ENCODE measurements around the gene CATSPERB.
"Not testable (repeated sequence)": the region's sequence is repeated elsewhere in the genome, so short reads cannot be mapped to it uniquely, and the experiment has no call there.

Gene CATSPERB

DNA sequence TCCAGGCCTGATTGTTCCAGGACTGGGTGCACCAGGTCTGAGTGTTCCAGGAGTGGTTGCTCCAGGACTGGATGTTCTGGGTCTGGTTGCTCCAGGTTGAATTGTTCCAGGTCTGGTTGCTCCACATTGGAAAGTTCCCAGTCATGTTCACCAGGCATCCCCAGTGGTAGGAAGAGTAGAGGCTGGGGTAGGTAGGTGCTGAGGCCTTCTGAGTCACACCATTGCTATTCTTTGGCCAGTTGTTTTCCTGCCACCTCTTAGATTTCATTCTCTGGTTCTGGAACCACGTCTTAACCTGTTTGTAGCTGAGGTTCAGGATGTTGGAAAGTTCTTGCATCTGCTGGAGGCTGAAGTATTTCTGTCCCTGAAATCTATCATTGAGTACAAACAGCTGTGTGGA lies 127.3 kb downstream of the CATSPERB start:
- H3K4me3 Mint-ChIP-seq, H3K9me3 Mint-ChIP-seq: not testable (repeated sequence)

DNA sequence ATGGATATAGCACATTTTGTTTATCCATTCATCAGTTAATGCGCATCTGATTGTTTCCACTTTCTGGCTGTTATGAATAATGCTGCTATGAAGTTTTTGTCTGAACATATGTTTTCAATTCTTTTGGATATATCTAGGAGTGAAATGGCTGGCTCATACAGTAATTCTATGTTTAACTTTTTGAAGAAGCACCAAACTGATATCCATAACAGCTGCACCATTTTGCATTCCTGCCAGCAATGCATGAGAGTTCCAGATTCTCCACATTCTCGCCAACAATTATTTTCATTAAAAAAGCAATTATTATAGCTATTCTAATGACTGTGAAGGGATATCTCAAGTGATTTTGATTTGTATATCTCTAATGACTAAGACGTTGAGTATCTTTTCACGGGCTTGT lies 131.9 kb downstream of the CATSPERB start:
- H3K27ac Mint-ChIP-seq, result no peak overlapping the region
- H3K4me3 Mint-ChIP-seq, result no peak overlapping the region
- no peaks in the 10 kb centered on the region for H3K27me3 Mint-ChIP-seq (ENCODE audit: low read depth)
- H3K36me3 Mint-ChIP-seq (ENCODE audit: low read depth), result peaks cover 2% of the 10 kb centered on the region
- H3K9me3 Mint-ChIP-seq, result peaks cover 11% of the 10 kb centered on the region
- peaks cover 2% of the 10 kb centered on the region for H3K4me1 Mint-ChIP-seq (ENCODE audit: low read depth)

More for the DNA sequence above, 127.3 kb downstream of the CATSPERB start:
- not testable (repeated sequence) for H3K4me1 Mint-ChIP-seq (ENCODE audit: low read depth); H3K36me3 Mint-ChIP-seq (ENCODE audit: low read depth); H3K27me3 Mint-ChIP-seq (ENCODE audit: low read depth); H3K27ac Mint-ChIP-seq

DNA sequence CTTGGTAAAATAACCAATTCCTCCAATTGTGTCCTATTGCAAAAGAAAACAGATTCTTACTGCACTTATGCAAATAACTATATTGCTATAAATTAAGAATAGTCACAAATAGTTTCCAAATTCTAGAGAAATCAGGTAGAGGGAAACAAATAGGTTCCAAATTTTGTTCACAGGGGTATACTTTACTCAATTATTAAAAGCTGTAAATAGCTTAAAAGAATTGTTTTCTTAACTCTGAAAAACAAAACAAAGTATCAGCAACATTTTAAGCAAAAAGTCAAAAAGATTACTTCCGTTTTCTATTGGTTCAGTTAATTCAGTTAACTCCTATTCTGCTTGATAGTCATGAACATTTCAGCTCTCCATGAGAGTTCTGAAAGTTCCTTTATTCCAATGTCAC lies 136.2 kb downstream of the CATSPERB start:
- H3K36me3 Mint-ChIP-seq (ENCODE audit: low read depth), result peaks cover 2% of the 10 kb centered on the region
- no peak overlapping the region for H3K27ac Mint-ChIP-seq
- peaks cover 22% of the 10 kb centered on the region for H3K9me3 Mint-ChIP-seq
- H3K27me3 Mint-ChIP-seq (ENCODE audit: low read depth), result no peaks in the 10 kb centered on the region
- no peaks in the 10 kb centered on the region for H3K4me1 Mint-ChIP-seq (ENCODE audit: low read depth)
- no peak overlapping the region for H3K4me3 Mint-ChIP-seq

DNA sequence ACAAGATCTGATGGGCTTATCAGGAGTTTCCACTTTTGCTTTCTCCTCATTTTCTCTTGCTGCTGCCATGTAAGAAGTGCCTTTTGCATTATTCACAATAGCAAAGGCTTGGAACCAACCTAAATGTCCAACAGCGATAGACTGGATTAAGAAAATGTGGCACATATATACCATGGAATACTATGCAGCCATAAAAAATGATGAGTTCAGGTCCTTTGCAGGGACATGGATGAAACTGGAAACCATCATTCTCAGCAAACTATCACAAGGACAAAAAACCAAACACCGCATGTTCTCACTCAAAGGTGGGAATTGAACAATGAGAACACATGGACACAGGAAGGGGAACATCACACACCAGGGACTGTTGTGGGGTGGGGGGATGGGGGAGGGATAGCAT lies 137.9 kb downstream of the CATSPERB start:
- not testable (repeated sequence) for H3K36me3 Mint-ChIP-seq (ENCODE audit: low read depth); H3K4me1 Mint-ChIP-seq (ENCODE audit: low read depth); H3K27me3 Mint-ChIP-seq (ENCODE audit: low read depth); H3K4me3 Mint-ChIP-seq; H3K27ac Mint-ChIP-seq
- peaks cover 22% of the 10 kb centered on the region for H3K9me3 Mint-ChIP-seq

DNA sequence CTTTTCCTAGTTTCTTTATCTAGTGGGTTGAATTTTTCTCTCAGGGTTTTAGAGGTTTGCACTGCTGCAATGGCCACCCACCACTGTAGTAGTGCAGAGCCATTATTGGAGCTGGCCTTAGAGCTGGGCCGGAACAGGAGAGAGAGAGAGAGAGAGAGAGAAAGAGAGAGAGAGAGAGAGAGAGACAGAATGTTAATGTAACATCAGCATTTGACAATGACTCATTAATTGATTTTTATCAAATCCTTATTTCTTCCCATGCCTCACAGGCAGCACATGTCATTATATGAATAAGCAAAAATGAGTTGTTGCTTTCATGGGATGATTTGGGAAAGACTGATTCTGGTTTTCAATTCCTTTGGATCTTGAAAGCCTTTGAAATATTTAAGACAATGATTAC lies 145.5 kb downstream of the CATSPERB start:
- Mint-ChIP-seq H3K4me1 (ENCODE audit: low read depth) (no peaks in the 10 kb centered on the region), H3K4me3 (no peak overlapping the region), H3K27ac (no peak overlapping the region)

DNA sequence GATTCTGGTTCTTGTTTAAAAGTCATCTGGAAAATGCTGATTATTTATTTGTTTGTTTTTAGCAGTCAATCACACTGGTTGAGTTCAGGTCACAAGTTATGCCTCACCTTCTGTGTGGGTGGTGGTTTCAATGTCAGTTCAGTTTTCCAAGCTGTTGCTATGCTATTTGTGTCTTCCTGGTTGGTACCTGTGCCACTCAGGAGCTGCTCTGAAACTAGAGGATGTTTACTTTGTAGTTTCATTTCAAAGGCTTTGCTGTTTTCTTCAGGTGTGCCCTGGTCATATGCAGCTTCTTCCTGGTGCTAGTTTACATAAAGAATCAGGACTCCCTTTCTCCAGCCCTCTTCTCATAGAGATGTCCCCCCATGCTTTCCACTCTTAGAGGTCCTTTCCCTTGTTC lies 146.0 kb downstream of the CATSPERB start:
- H3K4me3 Mint-ChIP-seq, result no peak overlapping the region
- no peaks in the 10 kb centered on the region for H3K27me3 Mint-ChIP-seq (ENCODE audit: low read depth)
- H3K27ac Mint-ChIP-seq, result no peak overlapping the region
- H3K36me3 Mint-ChIP-seq (ENCODE audit: low read depth), result peaks cover 16% of the 10 kb centered on the region
- no peaks in the 10 kb centered on the region for H3K4me1 Mint-ChIP-seq (ENCODE audit: low read depth)
- H3K9me3 Mint-ChIP-seq, result peaks cover 26% of the 10 kb centered on the region

More for the DNA sequence above, 145.5 kb downstream of the CATSPERB start:
- Mint-ChIP-seq H3K9me3 (peaks cover 26% of the 10 kb centered on the region), H3K27me3 (ENCODE audit: low read depth) (no peaks in the 10 kb centered on the region), H3K36me3 (ENCODE audit: low read depth) (peaks cover 16% of the 10 kb centered on the region)

DNA sequence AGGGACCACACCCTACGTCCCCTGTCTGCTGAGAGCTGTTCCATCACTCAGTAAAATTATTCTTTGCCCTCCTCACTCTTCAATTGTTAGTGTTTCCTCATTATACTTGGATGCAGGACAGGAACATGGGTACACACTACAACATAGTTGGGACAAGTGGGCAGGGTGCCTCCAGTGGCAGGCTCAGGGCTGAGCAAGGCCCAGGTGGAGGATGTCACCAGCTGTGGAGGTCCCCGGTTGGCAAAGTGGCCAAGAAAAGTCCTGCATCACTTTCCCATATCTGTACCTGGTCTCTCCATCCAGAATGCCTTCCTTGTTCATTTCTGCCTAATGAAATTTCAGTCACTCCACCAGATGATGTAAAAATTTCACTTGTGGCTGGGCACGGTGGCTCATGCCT lies 149.1 kb downstream of the CATSPERB start:
- peaks cover 16% of the 10 kb centered on the region for H3K36me3 Mint-ChIP-seq (ENCODE audit: low read depth)
- H3K27ac Mint-ChIP-seq, result no peak overlapping the region
- H3K27me3 Mint-ChIP-seq (ENCODE audit: low read depth), result no peaks in the 10 kb centered on the region
- H3K4me1 Mint-ChIP-seq (ENCODE audit: low read depth), result no peaks in the 10 kb centered on the region
- peaks cover 30% of the 10 kb centered on the region for H3K9me3 Mint-ChIP-seq
- H3K4me3 Mint-ChIP-seq, result no peak overlapping the region

DNA sequence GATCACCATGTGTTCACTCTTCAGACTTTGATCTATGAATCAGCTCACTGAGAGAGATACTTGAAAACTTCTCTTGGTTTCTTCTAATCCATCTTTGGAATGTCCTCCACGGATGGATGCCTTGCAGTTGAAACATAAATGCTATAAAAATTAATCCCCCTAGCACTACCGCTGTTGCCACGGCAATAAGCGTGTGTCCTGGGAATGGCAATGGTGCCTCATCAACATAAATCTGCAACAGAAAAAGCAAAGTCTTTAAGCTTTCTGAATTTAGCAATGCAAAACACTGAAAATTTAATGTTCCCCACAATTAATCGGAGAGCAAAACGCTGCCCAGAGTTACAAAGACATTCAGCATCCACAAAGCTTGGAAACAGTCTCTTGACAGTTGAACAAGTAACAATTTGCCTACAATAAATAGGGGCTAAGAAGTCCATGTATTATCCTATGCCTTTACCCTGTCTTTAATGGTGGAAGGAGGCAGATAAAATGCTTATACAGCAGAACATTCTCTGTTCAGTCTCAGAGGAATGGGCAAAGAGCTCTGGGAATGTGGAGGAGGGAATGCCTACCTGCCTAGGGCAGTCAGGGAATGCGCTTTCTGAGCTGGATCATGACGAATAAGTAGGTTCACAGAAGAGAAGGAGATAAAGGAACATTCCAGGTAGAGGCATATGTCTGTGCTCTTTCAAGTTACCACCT lies 150.9 kb downstream of the CATSPERB start:
- Mint-ChIP-seq H3K4me1 (ENCODE audit: low read depth) (no peaks in the 10 kb centered on the region), H3K36me3 (ENCODE audit: low read depth) (peaks cover 11% of the 10 kb centered on the region), H3K27ac (no peak overlapping the region), H3K9me3 (peaks cover 29% of the 10 kb centered on the region), H3K27me3 (ENCODE audit: low read depth) (no peaks in the 10 kb centered on the region), H3K4me3 (no peak overlapping the region)

DNA sequence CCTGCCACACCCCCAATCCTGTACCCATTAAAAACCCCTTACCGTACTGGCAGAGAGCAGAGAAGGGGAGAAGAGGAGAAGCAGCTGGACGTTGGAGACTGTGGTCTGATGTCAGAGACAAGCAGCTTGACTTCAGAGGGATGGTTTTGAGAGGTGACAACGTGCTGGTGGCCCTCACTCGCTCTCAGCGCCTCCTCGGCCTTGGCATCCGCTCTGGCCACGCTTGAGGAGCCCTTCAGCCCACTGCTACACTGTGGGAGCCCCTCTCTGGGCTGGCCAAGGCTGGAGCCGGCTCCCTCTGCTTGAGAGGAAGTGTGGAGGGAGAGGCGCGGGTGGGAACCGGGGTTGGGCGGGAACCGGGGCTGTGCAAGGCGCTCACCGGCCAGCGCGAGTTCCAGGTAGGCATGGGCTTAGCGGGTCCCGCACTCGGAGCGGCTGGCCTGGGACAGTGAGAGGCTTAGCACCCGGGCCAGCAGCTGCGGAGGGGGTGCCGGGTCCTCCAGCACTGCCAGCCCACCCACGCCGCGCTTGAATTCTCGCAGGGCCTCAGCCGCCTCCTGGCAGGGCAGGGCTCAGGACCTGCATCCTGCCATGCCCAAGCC lies 154.2 kb downstream of the CATSPERB start:
- Mint-ChIP-seq H3K27me3 (ENCODE audit: low read depth) (peaks cover 27% of the 10 kb centered on the region), H3K4me1 (ENCODE audit: low read depth) (peaks cover 12% of the 10 kb centered on the region), H3K27ac (no peak overlapping the region), H3K9me3 (peaks cover 9% of the 10 kb centered on the region), H3K4me3 (no peak overlapping the region), H3K36me3 (ENCODE audit: low read depth) (peaks cover 6% of the 10 kb centered on the region)

DNA sequence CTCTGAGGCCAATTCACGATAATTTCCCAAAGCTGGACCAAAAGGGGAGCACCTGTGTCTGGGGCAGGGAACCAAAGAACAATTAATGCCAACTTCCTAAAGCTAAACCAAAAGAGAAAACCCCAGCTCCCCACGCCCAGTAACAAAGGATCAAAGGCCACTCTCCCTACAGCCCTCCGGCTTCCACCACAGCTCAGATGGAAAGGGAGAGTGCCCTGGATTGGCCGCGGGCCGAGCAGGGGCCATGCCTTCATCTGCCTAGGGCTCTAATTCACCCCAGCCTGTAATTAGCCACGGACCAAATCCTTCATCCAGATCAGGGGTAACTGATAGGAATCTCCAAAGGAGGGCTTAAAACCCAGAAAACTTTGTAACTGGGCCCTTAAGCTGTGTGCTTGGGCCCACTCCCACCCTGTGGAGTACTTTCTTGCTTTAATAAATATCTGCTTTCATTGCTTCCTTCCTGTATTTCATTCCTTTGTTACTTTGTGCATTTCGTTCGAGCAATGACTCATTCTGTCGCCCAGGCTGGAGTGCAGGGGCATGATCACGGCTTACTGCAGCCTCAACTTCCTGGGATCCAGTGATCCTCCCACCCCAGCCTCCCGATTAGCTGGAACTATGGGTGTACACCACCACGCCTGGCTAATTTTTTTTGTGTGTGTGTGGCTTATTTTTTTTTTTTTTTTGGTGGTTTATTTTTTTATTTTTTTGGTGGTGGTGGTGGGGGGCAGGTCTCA lies 156.2 kb downstream of the CATSPERB start:
- no peak overlapping the region for H3K27ac Mint-ChIP-seq
- H3K9me3 Mint-ChIP-seq, result peaks cover 9% of the 10 kb centered on the region
- H3K27me3 Mint-ChIP-seq (ENCODE audit: low read depth), result peaks cover 36% of the 10 kb centered on the region
- no peak overlapping the region for H3K4me3 Mint-ChIP-seq
- H3K4me1 Mint-ChIP-seq (ENCODE audit: low read depth), result peaks cover 12% of the 10 kb centered on the region
- H3K36me3 Mint-ChIP-seq (ENCODE audit: low read depth), result peaks cover 6% of the 10 kb centered on the region

DNA sequence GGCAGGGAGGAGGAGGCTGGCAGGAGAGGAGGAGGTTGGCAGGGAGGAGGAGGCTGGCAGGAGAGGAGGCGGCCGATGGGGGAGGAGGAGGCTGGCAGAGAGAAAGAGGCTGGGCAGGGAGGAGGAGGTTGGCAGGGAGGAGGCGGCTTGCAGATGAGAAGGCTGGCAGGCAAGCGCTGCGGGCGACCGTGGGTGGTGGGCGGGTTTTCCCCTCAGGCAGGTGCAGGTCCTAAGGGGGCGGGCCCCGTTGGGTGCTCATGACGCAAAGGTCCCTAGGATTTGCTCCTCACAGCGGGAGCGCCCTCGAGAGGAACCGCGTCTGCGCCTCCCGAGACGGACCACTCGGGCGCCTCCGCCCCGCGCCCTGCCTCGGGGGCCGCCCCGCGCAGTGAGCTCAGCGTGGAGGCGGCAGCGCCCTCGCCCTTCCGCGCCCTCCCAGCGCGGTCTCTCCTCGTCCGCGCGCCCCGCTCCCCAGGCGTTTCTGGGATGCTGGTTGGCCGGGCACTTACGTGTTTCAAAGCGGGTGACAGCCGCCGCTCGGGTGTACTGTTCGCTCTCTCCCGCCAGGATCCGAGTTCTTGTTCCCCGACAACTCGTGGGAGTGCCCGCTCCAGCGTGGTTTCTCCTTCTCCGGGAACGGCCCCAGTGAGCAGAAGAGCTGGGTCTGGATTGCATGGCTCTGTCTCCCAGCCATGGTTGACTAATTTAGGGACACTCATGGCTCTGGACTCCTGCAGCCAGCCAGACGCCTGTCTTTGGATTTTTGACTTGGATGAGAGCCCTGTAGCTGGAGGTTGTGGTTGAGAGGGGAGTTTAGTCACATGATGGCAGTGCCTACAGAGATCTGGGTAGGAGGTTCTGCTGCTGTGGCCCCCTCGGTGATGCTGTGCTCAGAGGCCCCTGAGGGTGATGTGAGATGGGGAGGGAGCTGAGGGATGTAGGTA lies 157.7 kb downstream of the CATSPERB start:
- Mint-ChIP-seq H3K36me3 (ENCODE audit: low read depth) (peaks cover 6% of the 10 kb centered on the region), H3K27ac (no peak overlapping the region)

DNA sequence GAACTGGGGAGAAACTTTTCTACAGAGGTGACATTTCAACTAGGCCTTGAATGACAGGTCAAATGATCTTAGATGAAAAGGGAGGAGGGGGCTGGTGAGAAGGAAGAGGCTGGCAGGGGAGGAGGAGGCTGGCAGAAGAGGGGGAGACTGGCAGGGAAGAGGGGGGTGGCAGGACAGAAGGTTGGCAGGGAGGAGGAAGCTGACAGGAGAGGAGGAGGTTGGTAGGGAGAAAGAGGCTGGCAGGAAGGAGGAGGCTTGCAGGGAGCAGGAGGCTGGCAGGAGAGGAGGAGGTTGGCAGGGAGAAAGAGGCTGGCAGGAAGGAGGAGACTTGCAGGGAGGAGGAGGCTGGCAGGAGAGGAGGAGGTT lies 158.4 kb downstream of the CATSPERB start:
- H3K27me3 Mint-ChIP-seq (ENCODE audit: low read depth), result peaks cover 36% of the 10 kb centered on the region
- peaks cover 4% of the 10 kb centered on the region for H3K9me3 Mint-ChIP-seq
- H3K27ac Mint-ChIP-seq, result no peak overlapping the region
- H3K36me3 Mint-ChIP-seq (ENCODE audit: low read depth), result peaks cover 6% of the 10 kb centered on the region
- H3K4me1 Mint-ChIP-seq (ENCODE audit: low read depth), result peaks cover 12% of the 10 kb centered on the region
- H3K4me3 Mint-ChIP-seq, result peak overlapping the region; percentile 58

More for the DNA sequence above, 157.7 kb downstream of the CATSPERB start:
- Mint-ChIP-seq H3K4me3 (peak overlapping the region; percentile 61), H3K27me3 (ENCODE audit: low read depth) (peaks cover 36% of the 10 kb centered on the region), H3K9me3 (peaks cover 9% of the 10 kb centered on the region), H3K4me1 (ENCODE audit: low read depth) (peaks cover 12% of the 10 kb centered on the region)

DNA sequence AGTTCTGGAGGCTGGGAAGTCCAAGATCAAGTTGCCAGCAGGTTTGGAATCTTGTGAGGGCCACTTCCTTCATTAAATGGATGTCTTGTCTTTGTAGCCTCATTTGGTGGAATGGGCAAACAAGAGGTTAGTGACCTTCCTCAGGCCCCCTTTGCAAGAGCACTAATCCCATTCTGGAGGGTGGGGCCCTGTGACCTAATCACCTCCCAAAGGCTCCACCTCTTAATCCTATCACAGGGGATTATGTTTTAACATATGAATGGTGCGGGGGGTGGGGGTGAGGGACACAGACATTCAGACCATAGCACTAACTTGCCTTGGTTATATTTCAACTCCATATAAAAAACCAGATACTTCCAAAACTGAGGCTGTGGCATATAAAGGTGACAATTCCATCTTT lies 161.9 kb downstream of the CATSPERB start:
- peaks cover 3% of the 10 kb centered on the region for H3K36me3 Mint-ChIP-seq (ENCODE audit: low read depth)
- H3K27me3 Mint-ChIP-seq (ENCODE audit: low read depth), result peaks cover 28% of the 10 kb centered on the region
- no peak overlapping the region for H3K27ac Mint-ChIP-seq

DNA sequence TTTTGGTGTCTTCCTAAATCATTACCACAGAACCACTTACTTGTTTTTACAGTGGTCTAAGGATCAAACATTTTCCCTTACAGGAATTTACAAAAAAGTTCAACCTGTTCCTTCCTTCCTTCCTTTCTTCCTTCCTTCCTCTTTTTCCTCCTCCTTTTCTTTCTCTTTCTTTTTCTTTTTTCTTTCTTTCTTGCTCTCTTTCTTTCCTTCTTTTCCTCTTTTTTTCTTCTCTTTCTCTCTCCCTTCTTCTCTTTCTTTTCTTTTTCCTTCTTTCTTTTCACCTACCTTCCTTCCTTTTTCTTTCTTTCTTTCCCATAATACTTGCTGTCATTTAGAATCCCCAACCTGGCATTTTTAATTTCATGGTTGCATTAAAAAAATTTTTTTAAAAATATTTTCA lies 162.6 kb downstream of the CATSPERB start:
- H3K4me3 Mint-ChIP-seq, result no peak overlapping the region
- H3K9me3 Mint-ChIP-seq, result no peaks in the 10 kb centered on the region
- peaks cover 7% of the 10 kb centered on the region for H3K4me1 Mint-ChIP-seq (ENCODE audit: low read depth)
- no peaks in the 10 kb centered on the region for H3K36me3 Mint-ChIP-seq (ENCODE audit: low read depth)
- peaks cover 21% of the 10 kb centered on the region for H3K27me3 Mint-ChIP-seq (ENCODE audit: low read depth)
- H3K27ac Mint-ChIP-seq, result no peak overlapping the region

More for the DNA sequence above, 161.9 kb downstream of the CATSPERB start:
- no peak overlapping the region for H3K4me3 Mint-ChIP-seq
- H3K4me1 Mint-ChIP-seq (ENCODE audit: low read depth), result peaks cover 12% of the 10 kb centered on the region
- no peaks in the 10 kb centered on the region for H3K9me3 Mint-ChIP-seq

Measured in T-helper 1 cell treated with Interleukin-12 subunit alpha and Interleukin-12 subunit beta and Interleukin-4 antibody, amounts not matched to agents 30 μg/mL and 1 μg/mL, for 36 hours (primary cell).